Mammary epithelial cell (primary cell): ENCODE data around the gene DEPDC5.

Source experiments
- EZH2 ChIP-seq: IDR thresholded peaks from 2 replicates; pipeline ENCODE4 v1.6.1; 2012; ENCODE audit warnings: low read length, inconsistent platforms, borderline replicate concordance
- TF ChIP-seq, protein P1 (sequence below), 2 donors: IDR thresholded peaks in 1 of 2; conservative IDR thresholded peaks in 1 of 2; 2 replicates each; pipeline ENCODE4 v1.5.1; 2011 to 2012; ENCODE audit warnings: inconsistent platforms in 2 of 2, low read length in 2 of 2, mild to moderate bottlenecking in 2 of 2, control low read depth in 1 of 2, low read depth in 1 of 2; ENCODE audit not compliant: insufficient read depth in 1 of 2; ENCODE audit errors: extremely low read depth in 1 of 2

DNA sequence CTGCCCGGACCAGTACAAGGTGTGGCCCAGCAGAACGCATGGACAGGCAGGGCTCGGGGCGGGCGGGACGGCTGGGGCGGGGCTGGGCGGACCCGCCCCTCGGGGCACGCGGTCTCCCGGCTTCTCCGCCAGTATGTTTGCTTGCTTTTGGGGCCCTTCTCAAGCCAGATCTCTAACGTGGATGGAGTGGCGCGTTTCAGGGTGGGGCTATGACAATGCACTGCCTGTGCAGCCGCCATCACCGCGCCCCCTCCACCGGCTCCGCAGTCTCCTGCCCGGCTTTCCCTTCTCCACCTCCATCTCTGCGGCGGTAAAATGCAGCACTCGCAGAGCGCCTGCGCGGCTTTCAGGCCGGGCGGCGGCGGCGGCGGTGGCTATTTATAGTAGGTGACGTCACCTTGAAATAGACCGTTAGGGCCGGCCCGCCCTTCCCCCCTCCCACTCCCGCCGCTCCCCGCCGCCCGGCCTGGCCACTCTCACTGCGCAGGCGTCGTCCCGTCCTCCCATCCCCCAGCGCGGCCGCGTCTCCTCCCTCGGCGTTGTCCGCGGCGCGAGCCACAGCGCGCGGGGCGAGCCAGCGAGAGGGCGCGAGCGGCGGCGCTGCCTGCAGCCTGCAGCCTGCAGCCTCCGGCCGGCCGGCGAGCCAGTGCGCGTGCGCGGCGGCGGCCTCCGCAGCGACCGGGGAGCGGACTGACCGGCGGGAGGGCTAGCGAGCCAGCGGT lies 190.3 kb downstream of the DEPDC5 start, which contains the start of gene YWHAH:
- TF ChIP-seq, protein P1, sequence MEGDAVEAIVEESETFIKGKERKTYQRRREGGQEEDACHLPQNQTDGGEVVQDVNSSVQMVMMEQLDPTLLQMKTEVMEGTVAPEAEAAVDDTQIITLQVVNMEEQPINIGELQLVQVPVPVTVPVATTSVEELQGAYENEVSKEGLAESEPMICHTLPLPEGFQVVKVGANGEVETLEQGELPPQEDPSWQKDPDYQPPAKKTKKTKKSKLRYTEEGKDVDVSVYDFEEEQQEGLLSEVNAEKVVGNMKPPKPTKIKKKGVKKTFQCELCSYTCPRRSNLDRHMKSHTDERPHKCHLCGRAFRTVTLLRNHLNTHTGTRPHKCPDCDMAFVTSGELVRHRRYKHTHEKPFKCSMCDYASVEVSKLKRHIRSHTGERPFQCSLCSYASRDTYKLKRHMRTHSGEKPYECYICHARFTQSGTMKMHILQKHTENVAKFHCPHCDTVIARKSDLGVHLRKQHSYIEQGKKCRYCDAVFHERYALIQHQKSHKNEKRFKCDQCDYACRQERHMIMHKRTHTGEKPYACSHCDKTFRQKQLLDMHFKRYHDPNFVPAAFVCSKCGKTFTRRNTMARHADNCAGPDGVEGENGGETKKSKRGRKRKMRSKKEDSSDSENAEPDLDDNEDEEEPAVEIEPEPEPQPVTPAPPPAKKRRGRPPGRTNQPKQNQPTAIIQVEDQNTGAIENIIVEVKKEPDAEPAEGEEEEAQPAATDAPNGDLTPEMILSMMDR (conservative IDR thresholded peaks at IDR 0.05 in 1 of 2, IDR thresholded peaks at IDR 0.05 in 1 of 2; ENCODE audit: extremely low read depth in 1 of 2, insufficient read depth in 1 of 2, low read depth in 1 of 2, low read length in 2 of 2): no peak
- no peak for TF ChIP-seq EZH2
